Naive B cell (primary cell): ENCODE measurements around the gene GNS. TPM values are rescaled to one million over a fixed set of nuclear protein-coding genes. Genes with fewer than 3 reads are reported as not detected.

Experiments
- ATAC-seq, 2 donors: fragments of 150-1000 bp; cut with Tn5 transposase; 2 replicates each; pipeline ENCODE4 v1.10.0; 2021; ENCODE audit warnings: low read depth in 2 of 2, mild to moderate bottlenecking in 2 of 2, moderate library complexity in 2 of 2
- DNase-seq: peaks from one replicate; pipeline ENCODE4 v3.0.0; 2022
- H3K27ac Mint-ChIP-seq, 6 donors: one replicate each; pipeline ENCODE4 v1.8.0; 2020 to 2022; ENCODE audit warnings: mild to moderate bottlenecking in 6 of 6, mixed read lengths in 6 of 6, moderate library complexity in 5 of 6, inconsistent platforms in 2 of 6
- H3K27me3 Mint-ChIP-seq, 3 donors: one replicate each; pipeline ENCODE4 v1.8.0; 2021 to 2022; ENCODE audit warnings: mixed read lengths in 3 of 3, mild to moderate bottlenecking in 1 of 3
- H3K36me3 Mint-ChIP-seq, 2 donors: one replicate each; pipeline ENCODE4 v1.8.0; 2020 to 2022; ENCODE audit warnings: mixed read lengths in 2 of 2, inconsistent platforms in 1 of 2, mild to moderate bottlenecking in 1 of 2
- H3K4me1 Mint-ChIP-seq, 3 donors: one replicate each; pipeline ENCODE4 v1.8.0; 2020 to 2022; ENCODE audit warnings: mixed read lengths in 3 of 3, inconsistent platforms in 1 of 3, mild to moderate bottlenecking in 1 of 3, moderate library complexity in 1 of 3
- H3K4me3 Mint-ChIP-seq, 8 donors: one replicate each; pipeline ENCODE4 v1.8.0; 2020 to 2022; ENCODE audit warnings: mild to moderate bottlenecking in 8 of 8, mixed read lengths in 8 of 8, moderate library complexity in 8 of 8, inconsistent platforms in 2 of 8
- H3K9me3 Mint-ChIP-seq, 7 donors: one replicate each; pipeline ENCODE4 v1.8.0; 2020 to 2022; ENCODE audit warnings: mixed read lengths in 7 of 7, mild to moderate bottlenecking in 5 of 7, inconsistent platforms in 2 of 7, moderate library complexity in 1 of 7
- polyA plus RNA-seq, 6 donors: library from polyadenylated mRNA; unstranded; fragments of 300-500 nt; fragmentation: Illumina TruSeq; gene quantifications; one replicate each; pipeline ENCODE4 v1.2.3, GENCODE V29; 2021; ENCODE audit warnings: low read depth in 6 of 6

The GNS gene
- polyA plus RNA-seq, 6 donors from 2014 or later: 22.9 to 41.5 (median 27.7) TPM

- Mint-ChIP-seq H3K27ac (peak overlapping the region; percentile 88 to 98 (median 96)), H3K36me3 (no peaks in the 10 kb centered on the region), H3K9me3 (peaks cover 0 to under 1% (median 0%) of the 10 kb centered on the region in 7 donors), H3K4me3 (peak overlapping the region; percentile 77 to 95 (median 92)), H3K4me1 (peaks cover 73 to 97% (median 85%) of the 10 kb centered on the region in 3 donors), H3K27me3 (no peaks in the 10 kb centered on the region)
- ATAC-seq (peak; percentile 75 to 80), DNase-seq (peak; percentile 56)
Observed at GRCh38 chr12:64669270-64669842, 89.8 kb downstream of the GNS start.

GRCh38 chr12:64667793-64668192 is 91.4 kb downstream of the GNS start:
- H3K27ac Mint-ChIP-seq: peak overlapping the region; percentile 83 to 98 (median 92)
- no peak for DNase-seq
- H3K4me1 Mint-ChIP-seq: peaks cover 63 to 96% (median 80%) of the 10 kb centered on the region in 3 donors
- no peaks in the 10 kb centered on the region for H3K36me3 Mint-ChIP-seq
- H3K9me3 Mint-ChIP-seq: no peaks in the 10 kb centered on the region
- peak overlapping the region in 5 of 8 donors; percentile 14 to 85 (median 53) for H3K4me3 Mint-ChIP-seq
- no peaks in the 10 kb centered on the region for H3K27me3 Mint-ChIP-seq
- ATAC-seq: no peak

GRCh38 chr12:64666054-64666914 is 92.9 kb downstream of the GNS start:
- Mint-ChIP-seq H3K4me3 (peak overlapping the region; percentile 0 to 76 (median 56)), H3K4me1 (peaks cover 60 to 95% (median 81%) of the 10 kb centered on the region in 3 donors), H3K36me3 (no peaks in the 10 kb centered on the region), H3K27me3 (no peaks in the 10 kb centered on the region), H3K27ac (peak overlapping the region; percentile 83 to 93 (median 89)), H3K9me3 (no peaks in the 10 kb centered on the region)
- DNase-seq (no peak), ATAC-seq (no peak)

- Mint-ChIP-seq H3K9me3 (no peaks in the 10 kb centered on the region), H3K27me3 (no peaks in the 10 kb centered on the region), H3K36me3 (no peaks in the 10 kb centered on the region), H3K4me1 (peaks cover 58 to 94% (median 79%) of the 10 kb centered on the region in 3 donors), H3K4me3 (peak overlapping the region; percentile 0 to 76 (median 44)), H3K27ac (peak overlapping the region; percentile 56 to 93 (median 89))
- ATAC-seq (peak; percentile 65 to 76), DNase-seq (peak; percentile 46)
Observed at GRCh38 chr12:64665514-64665913, 93.7 kb downstream of the GNS start.

Other genes starting within 250 kb of the GNS start
- gene RASSF3, start 148.9 kb downstream of the GNS start, polyA plus RNA-seq: 1 to 10 TPM; 3.2 to 7.8 (median 4.5) TPM
- gene TBC1D30, start 65.2 kb upstream of the GNS start, polyA plus RNA-seq: 1 to 10 TPM in 1 of 6 donors, under 1 TPM in 1, not detected in 4; 0.92 to 1.1 TPM